Panc1 (cell line): ENCODE measurements around the gene TANGO2.

ENCODE experiments used
- CTCF ChIP-seq: fragments of 450-650 bp; IDR thresholded peaks from 2 replicates; pipeline ENCODE4 v1.5.1; 2017; ENCODE audit warnings: mild to moderate bottlenecking
- POLR2AphosphoS5 ChIP-seq: IDR thresholded peaks from 2 replicates; pipeline ENCODE4 v1.6.1; 2012; ENCODE audit warnings: mild to moderate bottlenecking, low read depth, low read length, moderate library complexity
- SIN3A ChIP-seq: IDR thresholded peaks from 2 replicates; pipeline ENCODE4 v1.6.1; 2012; ENCODE audit warnings: low read depth, mild to moderate bottlenecking, low read length, moderate library complexity, borderline replicate concordance; ENCODE audit not compliant: insufficient read depth

- TF ChIP-seq CTCF: no peak
- TF ChIP-seq SIN3A: no peak
- TF ChIP-seq POLR2AphosphoS5: no peak
These were observed 39.5 kb upstream of the TANGO2 start for GRCh38 chr22:19981171-19981960.
